ENCODE results near the gene NHS.

The NHS gene

DNA sequence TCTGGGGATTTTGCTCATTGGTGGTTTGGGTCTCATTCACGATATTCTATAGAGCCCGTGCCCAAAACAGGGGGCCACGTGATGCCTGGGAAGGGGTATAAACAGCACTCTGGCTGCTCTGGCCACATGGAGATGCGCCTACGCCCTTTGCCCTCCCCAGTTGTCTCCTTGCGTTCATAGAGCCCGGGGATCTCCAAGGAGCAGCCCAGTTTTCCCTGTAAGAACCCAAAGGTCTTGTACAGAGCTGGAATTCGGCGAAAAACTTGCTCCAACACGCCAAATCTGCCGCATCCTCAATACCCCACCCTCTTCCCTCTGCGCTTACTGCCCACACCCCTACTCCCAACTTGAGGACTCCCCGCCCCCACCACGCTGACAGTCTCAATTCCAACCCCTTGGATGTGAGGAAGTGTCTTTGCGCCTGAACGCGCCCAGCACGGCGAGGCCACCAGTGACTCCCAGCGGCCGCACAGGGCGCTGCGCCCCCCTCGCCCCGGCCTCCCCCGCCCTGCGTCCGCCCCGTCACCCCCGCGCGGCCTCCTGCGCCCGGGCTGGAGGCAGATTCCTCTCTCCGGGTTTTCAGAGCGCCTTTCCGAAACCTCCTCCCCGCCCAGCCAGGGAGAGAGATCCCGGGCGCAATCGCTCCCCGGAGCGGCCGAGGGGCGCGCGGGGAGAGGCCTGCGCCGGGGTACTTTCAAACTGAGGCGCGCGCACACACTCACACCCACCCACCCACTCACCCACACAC, at the start of gene NHS:
NHS (plus strand) TSS at position 582 of the 748 bp plus-strand sequence. CDS start 558 bp downstream, outside the sequence.
- no peak for DNase-seq (ENCODE audit: insufficient read length, low spot score)
- no peak for FAIRE-seq

DNA sequence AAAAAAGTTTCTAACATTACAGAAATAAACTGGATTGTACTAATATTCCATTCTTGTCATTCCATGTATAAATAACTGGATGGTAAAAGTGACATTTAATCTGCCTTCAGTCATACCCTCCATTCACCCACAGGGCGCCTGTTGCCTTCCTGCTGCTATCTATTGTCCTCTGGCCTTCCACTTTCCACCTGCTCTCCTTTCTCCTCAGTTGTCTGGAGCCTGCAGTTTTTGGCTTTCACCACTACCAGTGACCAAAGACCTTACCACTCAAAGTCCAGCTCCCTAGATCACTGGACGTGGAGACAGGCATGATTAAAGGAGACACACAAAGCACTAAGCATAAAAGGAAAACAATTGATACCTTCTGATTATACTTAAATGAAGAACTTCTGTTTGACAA, 46.2 kb upstream of the NHS start:
- FAIRE-seq = no peak
- DNase-seq (ENCODE audit: insufficient read length, low spot score) = no peak

DNA sequence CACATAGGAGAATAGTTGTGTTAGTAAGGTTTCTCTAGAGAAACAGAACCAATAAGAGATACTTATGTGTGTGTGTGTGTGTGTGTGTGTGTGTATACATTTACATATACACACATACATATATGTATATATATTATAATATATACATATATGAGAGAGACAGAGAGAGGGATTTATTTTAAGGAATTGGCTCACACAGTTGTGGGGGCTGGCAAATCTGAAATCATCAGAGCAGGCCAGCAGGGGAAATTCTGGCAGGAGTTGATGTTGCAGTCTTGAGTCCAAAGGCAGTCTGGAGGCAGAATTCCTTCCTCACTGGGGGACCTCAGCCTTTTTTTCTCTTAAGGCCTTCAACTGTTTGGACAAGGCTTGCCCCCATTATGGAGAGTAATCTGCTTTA, 38.6 kb upstream of the NHS start:
- FAIRE-seq (no peak), DNase-seq (ENCODE audit: insufficient read length, low spot score) (no peak)

DNA sequence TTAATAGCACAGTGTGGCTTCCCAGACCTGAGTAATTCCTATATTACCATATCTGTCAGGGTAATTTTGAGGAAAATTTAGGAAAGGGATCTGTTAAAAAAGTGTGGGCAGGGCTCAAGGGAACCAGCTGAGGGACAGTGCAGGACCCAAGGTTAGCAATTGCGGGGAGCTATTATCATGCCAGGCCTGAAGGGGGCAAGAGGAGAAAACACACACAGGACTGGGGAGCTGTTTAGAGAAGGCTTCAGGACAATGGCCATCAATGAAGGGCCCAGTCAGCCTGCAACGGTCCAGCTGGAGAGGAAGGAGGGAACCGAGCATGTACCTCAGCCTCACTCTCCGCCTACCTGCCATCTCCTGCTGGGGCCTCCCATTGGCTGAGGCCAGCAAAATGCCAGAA, 19.0 kb upstream of the NHS start:
- FAIRE-seq = no peak
- DNase-seq (ENCODE audit: insufficient read length, low spot score) = no peak

DNA sequence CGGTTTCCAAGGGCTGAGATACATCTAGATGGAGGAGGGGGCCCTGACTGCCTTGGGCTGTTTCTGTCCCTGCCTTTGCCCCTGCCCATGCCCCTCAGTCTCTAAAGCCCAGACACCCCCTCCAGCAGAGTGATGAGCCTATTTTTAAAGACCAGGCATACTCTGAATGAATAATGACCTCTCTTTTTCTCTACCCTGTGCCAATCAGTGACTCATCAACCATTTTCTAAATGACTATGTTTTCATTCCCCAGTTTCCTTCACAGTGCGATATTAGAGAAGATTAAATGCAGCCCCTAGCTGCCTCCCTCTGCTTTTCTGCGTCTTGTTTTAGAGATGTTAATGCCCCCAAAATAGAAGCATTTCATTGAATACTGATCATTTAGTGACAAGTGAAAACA, 15.5 kb upstream of the NHS start:
- DNase-seq (ENCODE audit: insufficient read length, low spot score) (no peak), FAIRE-seq (no peak)

DNA sequence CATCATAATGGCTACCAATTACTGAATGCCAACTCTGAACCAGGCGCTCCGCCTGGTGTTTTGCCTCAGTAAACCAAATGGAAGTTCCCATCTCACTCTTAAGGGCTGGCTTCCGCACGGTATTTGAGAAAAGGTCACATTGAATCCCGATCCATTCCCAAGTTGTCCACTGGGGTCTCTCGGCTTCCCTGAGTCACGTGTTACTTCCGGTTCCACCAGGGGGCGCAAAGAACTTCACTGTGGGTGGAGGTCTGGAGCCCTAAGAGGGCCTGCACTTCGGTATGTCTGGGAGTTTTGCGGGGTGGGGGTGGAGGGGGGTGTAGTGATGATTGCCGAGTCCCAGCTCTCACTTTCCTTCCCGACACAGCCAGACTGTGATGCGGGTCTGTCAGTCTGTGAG, 13.4 kb upstream of the NHS start:
- DNase-seq (ENCODE audit: insufficient read length, low spot score) (no peak), FAIRE-seq (no peak)

DNA sequence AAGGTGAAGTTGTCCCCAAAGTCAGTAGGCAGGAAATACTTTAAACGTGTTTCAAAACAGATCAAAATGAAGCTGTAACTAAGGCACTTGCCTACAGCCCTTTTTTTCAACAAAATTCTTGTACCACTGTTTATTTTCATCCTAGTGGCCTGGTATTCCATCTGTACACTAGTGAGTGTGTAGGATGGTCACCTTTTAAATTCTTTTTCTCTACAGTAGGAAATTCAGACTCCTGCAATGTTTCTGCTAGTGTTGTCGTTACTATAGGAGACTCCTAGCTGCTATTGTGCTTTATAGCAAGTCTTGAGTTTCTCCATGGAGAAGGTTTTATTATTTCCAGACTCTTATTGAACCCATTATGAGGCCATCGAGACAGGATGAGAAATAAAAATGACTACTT, 7.0 kb upstream of the NHS start:
- DNase-seq (ENCODE audit: insufficient read length, low spot score) (no peak), FAIRE-seq (no peak)

DNA sequence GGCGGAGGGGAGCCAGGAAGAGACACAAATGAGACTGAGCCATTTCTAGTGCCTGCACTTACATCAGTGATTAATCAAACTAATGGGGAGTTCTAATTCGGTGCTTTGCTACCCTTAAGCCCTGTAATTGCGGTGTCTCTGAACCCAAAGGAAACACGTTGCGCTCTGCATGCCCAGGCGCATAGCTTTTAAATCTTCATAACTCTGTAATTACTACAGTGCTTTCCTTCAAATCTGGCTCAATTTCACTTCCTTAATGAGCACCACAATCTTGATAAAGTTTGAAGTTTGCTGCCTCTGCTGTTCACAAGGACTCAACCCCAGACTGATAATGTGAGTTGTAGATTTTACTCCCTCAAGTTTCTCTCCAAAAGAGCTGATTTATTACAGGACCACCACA, 5.7 kb upstream of the NHS start:
- DNase-seq (ENCODE audit: insufficient read length, low spot score) (no peak), FAIRE-seq (no peak)

DNA sequence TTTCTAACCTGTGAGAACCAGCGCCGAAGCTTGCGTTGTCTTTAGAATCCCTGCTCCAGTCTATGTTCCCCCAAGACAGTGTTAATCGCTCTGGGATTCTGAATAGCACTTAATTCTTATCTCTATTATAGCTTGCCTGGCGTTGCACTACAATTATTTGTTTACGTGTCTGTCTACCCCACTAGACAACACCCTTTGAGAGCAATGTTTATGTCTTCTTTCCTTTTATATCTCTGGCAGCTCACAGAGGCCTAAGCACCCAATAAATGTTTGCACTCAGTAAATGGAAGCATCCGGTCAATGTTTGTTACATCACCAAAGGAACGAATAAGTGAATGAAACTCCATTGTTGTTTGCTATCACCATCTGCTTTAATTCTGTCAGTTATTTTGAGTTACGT, 4.8 kb upstream of the NHS start:
- FAIRE-seq = no peak
- no peak for DNase-seq (ENCODE audit: insufficient read length, low spot score)

DNA sequence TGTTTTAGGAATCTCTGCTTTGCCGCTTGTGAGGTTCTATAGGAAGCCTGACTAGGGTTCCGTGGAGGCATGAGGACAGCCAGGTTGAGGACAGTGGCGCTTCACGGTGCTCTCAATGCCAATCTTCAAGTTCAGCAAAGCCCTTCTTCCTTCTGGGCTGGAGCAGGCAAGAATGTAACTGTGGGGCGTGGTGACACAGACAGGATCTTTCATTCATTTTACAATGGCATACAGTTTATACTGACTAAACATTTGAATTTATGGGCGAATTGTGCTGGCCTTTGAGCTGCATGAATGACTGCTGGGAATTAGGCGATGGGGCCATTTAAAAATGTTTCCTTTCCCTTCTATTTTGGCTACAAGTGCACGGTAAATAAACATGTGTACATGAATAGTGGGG, 2.9 kb upstream of the NHS start:
- FAIRE-seq (no peak), DNase-seq (ENCODE audit: insufficient read length, low spot score) (no peak)

DNA sequence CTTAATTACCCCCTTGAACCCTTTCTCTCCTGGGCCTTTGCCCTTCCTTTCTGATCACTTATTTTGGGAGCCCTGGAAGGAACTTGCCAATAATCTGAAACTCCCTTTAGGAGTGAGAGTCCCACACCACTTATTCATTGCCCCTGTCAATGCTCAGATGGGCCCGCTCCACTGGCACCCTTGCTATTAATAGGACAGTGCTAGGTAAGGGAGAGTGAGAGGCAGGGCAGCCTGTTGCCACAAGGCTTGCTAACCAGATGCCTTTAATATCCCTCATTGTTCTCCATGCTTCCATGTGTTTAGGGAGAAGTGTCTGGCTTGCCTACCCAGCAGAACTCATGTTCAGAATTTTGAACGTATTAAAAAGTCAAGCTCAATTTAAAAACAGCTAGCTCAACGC, 1.7 kb upstream of the NHS start:
- no peak for DNase-seq (ENCODE audit: insufficient read length, low spot score)
- no peak for FAIRE-seq

DNA sequence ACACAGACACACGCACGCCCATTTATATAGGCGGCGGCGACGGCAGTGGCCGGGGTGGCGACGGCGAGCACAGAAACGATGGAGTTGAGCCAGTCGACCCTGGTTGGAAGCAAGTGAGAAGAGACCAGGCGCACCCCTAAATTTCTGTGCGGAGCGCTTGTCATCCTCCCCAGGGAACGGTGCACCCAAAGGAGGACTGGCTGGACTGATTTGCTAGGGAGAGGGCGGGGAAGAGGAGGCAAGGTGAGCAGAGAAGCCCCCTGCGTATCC, 302 bp downstream of the NHS start:
- DNase-seq (ENCODE audit: insufficient read length, low spot score) = no peak

DNA sequence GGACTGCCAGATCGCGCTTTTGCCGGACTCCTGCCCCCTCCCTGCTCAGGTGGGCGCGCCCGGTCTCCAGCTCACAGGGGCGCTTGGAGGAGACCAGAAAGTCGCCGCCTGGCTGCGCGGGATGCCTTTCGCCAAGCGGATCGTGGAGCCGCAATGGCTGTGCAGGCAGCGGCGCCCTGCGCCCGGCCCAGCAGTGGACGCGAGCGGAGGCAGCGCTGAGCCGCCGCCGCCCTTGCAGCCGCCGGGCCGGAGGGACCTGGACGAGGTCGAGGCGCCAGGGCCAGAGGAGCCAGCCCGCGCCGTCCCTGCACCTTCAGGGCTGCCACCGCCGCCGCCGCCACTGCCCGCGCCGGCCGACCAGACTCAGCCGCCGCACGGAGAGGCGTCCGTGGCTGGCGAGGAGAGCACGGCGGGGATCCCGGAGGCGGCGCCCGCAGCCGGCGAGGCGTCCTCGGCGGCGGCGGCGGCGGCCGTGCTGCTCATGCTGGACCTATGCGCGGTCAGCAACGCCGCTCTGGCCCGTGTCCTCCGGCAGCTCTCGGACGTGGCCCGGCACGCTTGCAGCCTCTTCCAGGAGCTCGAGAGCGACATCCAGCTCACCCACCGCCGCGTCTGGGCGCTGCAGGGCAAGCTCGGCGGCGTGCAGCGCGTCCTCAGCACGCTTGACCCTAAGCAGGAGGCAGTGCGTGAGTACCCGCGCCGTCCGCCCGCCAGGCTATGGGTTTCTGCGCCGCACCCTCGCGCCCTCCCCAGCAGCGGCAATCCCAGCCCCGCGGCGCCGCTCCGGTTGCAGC, 834 bp downstream of the NHS start:
- FAIRE-seq = no peak
- DNase-seq (ENCODE audit: insufficient read length, low spot score) = no peak

More for the DNA sequence above, 302 bp downstream of the NHS start:
- no peak for FAIRE-seq

DNA sequence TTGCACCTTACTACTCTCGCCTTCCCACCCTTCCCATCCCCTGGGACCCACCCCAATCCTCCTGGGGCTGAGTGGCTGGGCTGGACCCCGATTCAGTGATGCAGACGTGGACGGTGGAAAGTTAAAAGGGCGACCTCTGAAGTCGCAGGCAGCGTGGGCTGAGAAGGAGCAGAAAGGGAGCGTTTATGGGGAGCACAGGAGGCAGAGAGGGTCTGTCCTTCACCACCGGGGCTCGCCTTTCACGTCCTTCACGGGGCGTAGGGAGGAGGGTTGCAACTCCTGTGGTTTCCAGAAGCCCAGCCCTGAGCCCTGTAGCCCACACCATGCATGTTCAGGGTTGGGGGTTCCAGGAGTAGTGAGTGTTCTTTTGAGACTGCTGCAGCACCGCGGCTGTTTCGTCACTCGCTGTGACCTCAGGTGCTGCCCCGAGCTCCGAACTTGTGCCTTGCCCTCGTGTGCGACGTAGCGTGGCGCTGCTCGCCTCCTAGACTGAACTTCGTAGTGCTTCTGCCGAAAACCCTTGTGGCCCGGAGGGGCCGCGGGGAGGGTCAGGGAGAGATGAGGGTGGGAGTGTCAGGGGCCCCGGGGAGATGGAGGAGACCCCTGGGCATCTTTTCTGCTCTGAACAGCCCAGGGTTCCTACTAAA, 1.6 kb downstream of the NHS start:
- FAIRE-seq = no peak
- no peak for DNase-seq (ENCODE audit: insufficient read length, low spot score)

DNA sequence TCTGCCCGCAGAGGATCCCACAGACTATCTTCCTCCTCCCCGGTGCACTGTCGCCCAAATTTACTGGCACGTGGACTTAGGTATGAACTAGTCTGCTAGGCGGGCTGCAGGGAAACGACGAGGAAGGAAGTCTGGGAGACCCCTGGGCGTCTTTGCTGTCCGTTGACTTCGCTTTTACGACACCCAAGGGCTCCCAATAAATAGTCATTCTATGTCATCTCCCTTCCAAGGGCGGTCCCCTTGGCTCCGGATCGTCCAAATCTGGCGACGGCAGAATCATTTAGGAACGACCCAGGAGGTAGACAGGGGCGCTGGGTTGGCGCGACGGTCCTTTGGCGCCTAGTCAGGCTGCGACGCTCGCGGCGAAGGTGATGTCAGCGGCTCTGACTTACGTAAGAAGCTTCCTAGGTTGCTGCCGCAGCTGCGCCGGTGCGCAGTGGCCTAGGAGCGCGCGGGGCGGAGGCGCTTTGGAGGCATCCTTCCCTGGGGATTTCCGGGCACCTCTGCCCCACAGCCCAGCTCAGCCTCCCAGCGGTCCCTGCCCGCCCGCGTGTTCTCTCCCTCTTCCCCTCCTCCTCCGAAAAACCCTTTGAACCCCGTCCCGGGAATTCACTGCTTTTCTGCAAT, 2.2 kb downstream of the NHS start:
- DNase-seq (ENCODE audit: insufficient read length, low spot score) = no peak

DNA sequence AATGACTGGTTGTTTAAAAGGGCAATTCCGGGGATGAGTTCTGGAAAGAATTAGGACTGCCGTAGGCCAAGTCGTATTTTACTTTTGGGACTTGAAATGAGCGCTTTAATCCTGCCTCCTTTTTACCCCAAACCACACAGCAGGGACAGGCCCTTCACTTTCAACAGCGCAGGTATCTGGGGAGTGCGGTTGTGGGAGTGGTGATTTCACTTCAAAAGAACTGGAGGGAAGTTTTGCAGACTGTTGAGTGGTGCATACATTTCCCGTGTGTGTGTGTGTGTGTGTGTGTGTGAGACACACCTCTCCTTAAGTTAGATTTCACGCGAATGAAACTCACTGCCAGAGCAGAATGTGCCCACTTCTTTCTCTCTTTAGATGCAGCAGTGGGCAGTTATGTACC, 2.8 kb downstream of the NHS start:
- no peak for DNase-seq (ENCODE audit: insufficient read length, low spot score)
- FAIRE-seq = no peak

More for the DNA sequence above, 2.2 kb downstream of the NHS start:
- no peak for FAIRE-seq

DNA sequence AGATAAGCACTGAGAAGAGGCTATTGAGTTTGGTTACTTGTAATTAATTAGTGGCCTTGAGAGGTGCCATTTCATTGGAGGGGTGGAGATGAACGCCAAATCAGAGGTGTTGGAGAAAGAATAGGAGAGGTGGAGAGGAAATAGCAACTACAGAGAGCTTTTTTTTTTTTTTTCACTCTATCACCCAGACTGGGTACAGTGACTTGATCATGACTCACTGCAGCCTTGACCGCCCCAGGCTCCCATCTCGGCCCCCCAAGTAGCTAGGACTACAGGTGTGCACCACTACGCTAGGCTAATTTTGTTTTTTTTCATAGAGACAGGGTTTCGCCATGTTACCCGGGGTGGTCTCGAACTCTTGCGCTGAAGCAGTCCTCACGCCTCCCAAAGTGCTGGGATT, 5.2 kb downstream of the NHS start:
- DNase-seq (ENCODE audit: insufficient read length, low spot score) (no peak), FAIRE-seq (no peak)

DNA sequence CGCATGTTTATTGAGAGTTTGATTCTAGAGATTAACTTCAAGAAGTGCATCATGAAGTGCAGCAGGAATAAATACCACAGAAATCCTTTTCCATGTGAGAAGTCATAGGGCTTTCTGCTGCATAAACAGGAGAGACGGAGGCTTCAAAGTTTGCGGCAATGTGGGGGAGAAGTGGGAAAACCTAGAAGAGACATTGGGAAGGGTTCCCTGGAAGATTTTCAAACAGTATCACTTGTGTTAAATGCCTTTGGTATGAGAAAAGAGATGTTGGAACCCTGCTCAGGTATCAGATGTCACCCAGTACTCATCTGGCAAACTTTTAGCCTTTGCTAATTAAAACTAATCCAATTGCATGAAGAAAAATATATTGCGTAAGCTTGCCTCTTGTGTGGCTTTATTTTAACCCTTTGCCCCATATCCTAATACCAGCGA, 15.4 kb downstream of the NHS start:
- DNase-seq (ENCODE audit: insufficient read length, low spot score) (no peak), FAIRE-seq (no peak)

DNA sequence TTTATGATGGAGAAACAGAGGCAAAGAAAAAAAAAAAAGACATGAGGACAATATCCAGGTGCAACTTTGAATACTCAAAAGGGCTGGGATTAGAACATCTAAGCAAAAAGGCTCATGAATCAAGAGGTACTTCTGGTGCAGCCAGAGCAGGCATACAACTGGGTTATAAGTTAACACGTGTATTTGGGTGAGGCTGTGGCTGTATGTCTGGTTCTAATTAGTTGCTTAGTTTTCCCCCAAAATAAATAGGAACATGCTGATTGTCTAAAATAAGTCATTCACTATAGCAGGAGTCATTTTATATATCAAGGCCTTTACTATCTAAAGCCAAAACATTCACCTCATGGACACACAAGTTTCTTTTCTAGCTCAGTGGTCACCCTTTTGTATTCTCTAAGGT, 20.2 kb downstream of the NHS start:
- FAIRE-seq (no peak), DNase-seq (ENCODE audit: insufficient read length, low spot score) (no peak)

DNA sequence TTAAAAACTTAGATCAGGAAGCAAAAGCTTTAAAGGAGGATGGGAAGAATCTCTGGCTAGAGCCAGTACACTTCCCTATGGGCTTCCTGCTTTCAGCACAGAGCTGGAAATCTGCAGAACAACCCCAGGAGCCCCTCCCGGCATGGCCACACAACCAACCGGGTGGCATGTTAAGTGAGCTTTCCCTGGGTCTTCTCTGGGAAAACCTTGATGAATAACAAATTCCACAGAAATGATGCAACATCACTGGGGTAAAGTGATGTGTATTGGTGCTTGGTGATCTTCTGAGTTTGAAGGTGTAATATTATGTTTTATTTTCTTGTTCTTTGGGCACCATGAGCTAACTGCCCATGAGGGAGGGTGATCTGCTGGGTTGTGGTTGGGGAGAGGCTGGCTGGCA, 22.1 kb downstream of the NHS start:
- no peak for FAIRE-seq
- no peak for DNase-seq (ENCODE audit: insufficient read length, low spot score)

DNA sequence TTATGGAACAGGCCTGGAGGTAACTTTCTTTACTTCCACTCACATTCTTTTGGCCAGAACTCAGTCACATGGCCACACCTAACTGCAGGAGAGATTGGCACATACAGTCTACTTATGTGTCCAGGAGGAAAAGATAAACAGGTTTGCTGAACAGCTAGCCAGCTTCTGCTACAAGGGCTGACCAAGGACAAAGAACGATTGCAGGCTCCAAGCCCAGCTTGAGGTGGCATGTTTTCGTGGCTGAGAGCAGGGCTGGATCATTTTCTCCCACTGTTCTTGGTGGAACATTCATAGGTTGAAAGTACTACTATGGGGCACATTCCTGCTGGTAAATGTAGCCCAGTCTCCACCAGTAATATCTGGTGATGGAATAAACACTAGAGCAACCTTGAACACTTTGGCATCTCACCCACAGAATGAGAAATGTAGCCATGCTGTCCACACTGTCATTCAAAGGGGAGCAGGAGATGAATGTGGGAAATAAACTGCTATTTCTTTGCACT, 28.2 kb downstream of the NHS start:
- FAIRE-seq (no peak), DNase-seq (ENCODE audit: insufficient read length, low spot score) (no peak)
